SH-SY5Y (cell line): Measurements from ENCODE around the gene CNTN6.

Experiments
- GATA2 ChIP-seq: IDR thresholded peaks from 2 replicates; pipeline ENCODE4 v1.6.1; 2011; ENCODE audit warnings: mild to moderate bottlenecking, low read depth, low read length
- GATA3 ChIP-seq: IDR thresholded peaks from 2 replicates; pipeline ENCODE4 v1.6.1; 2011; ENCODE audit warnings: low read depth, mild to moderate bottlenecking, low read length, moderate library complexity

DNA sequence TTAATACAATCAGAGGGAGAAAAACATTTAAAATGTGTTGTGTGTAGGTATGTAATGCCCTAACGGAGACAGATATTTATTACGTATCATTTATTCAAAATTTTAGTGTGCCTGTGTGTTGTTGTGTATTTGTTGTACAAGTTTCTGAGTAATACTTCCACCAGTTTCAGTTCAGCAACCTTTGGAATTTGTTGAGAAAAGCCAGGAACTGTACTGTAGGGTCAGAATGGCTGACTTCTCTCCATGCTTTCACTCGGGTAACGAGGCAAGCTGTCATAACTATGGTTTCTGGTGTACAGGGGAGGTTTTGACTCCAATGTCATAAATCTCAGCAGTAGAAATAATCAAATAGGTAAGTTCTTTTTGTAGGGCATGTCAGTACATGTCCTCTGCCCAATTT lies 23.8 kb upstream of the CNTN6 start:
- no peak for TF ChIP-seq GATA2
- TF ChIP-seq GATA3 = no peak
